Nephron (organoid): ENCODE measurements around the gene ZWILCH.
"Not testable (repeated sequence)": the region's sequence is repeated elsewhere in the genome, so short reads cannot be mapped to it uniquely, and the experiment has no call there.

Source experiments
- H3K27ac Mint-ChIP-seq, 3 experiments: 2 replicates each; pipeline ENCODE4 v1.8.0; 2020; ENCODE audit warnings: mixed read lengths in 3 of 3, mild to moderate bottlenecking in 2 of 3, moderate library complexity in 1 of 3
- H3K27me3 Mint-ChIP-seq: 2 replicates; pipeline ENCODE4 v1.8.0; 2021; ENCODE audit warnings: low read depth, mild to moderate bottlenecking, moderate library complexity, mixed read lengths
- H3K36me3 Mint-ChIP-seq: 2 replicates; pipeline ENCODE4 v1.8.0; 2020; ENCODE audit warnings: low read depth, mixed read lengths
- H3K4me1 Mint-ChIP-seq: 2 replicates; pipeline ENCODE4 v1.8.0; 2020; ENCODE audit warnings: mixed read lengths
- H3K4me3 Mint-ChIP-seq, 3 experiments: 2 replicates each; pipeline ENCODE4 v1.8.0; 2020; ENCODE audit warnings: mild to moderate bottlenecking in 3 of 3, mixed read lengths in 3 of 3, moderate library complexity in 2 of 3
- H3K9me3 Mint-ChIP-seq: 2 replicates; pipeline ENCODE4 v1.8.0; 2020; ENCODE audit warnings: mixed read lengths
- TF ChIP-seq, protein P1 (sequence below), 3 experiments: fragments of 200-600 bp; sonication (generic); IDR thresholded peaks; one replicate each; pipeline ENCODE4 v1.5.0; 2021; ENCODE audit warnings: antibody characterized with exemption in 3 of 3; ENCODE audit not compliant: unreplicated experiment in 3 of 3

Gene ZWILCH

GRCh38 chr15:66587749-66588148 is 82.6 kb downstream of the ZWILCH start:
- no peaks in the 10 kb centered on the region for H3K36me3 Mint-ChIP-seq
- TF ChIP-seq, protein P1, sequence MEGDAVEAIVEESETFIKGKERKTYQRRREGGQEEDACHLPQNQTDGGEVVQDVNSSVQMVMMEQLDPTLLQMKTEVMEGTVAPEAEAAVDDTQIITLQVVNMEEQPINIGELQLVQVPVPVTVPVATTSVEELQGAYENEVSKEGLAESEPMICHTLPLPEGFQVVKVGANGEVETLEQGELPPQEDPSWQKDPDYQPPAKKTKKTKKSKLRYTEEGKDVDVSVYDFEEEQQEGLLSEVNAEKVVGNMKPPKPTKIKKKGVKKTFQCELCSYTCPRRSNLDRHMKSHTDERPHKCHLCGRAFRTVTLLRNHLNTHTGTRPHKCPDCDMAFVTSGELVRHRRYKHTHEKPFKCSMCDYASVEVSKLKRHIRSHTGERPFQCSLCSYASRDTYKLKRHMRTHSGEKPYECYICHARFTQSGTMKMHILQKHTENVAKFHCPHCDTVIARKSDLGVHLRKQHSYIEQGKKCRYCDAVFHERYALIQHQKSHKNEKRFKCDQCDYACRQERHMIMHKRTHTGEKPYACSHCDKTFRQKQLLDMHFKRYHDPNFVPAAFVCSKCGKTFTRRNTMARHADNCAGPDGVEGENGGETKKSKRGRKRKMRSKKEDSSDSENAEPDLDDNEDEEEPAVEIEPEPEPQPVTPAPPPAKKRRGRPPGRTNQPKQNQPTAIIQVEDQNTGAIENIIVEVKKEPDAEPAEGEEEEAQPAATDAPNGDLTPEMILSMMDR (IDR thresholded peaks at IDR 0.05; ENCODE audit: unreplicated experiment in 3 of 3) = no peak
- H3K27ac Mint-ChIP-seq = no peak overlapping the region
- H3K9me3 Mint-ChIP-seq = no peaks in the 10 kb centered on the region
- H3K4me1 Mint-ChIP-seq = peaks cover 8% of the 10 kb centered on the region
- H3K4me3 Mint-ChIP-seq = no peak overlapping the region
- peaks cover 22% of the 10 kb centered on the region for H3K27me3 Mint-ChIP-seq

- Mint-ChIP-seq H3K4me3 (no peak overlapping the region), H3K36me3 (no peaks in the 10 kb centered on the region), H3K27ac (no peak overlapping the region), H3K9me3 (no peaks in the 10 kb centered on the region), H3K27me3 (peaks cover 27% of the 10 kb centered on the region), H3K4me1 (peaks cover 8% of the 10 kb centered on the region)
- TF ChIP-seq, protein P1 (IDR thresholded peaks at IDR 0.05; ENCODE audit: unreplicated experiment in 3 of 3) = no peak
Measured at GRCh38 chr15:66588537-66588936, 83.4 kb downstream of the ZWILCH start.

GRCh38 chr15:66588971-66589370 is 83.8 kb downstream of the ZWILCH start:
- Mint-ChIP-seq H3K36me3 (no peaks in the 10 kb centered on the region), H3K4me3 (no peak overlapping the region), H3K4me1 (peaks cover 8% of the 10 kb centered on the region), H3K27ac (no peak overlapping the region), H3K9me3 (no peaks in the 10 kb centered on the region), H3K27me3 (peaks cover 27% of the 10 kb centered on the region)
- TF ChIP-seq, protein P1 (IDR thresholded peaks at IDR 0.05; ENCODE audit: unreplicated experiment in 3 of 3) = no peak

DNA sequence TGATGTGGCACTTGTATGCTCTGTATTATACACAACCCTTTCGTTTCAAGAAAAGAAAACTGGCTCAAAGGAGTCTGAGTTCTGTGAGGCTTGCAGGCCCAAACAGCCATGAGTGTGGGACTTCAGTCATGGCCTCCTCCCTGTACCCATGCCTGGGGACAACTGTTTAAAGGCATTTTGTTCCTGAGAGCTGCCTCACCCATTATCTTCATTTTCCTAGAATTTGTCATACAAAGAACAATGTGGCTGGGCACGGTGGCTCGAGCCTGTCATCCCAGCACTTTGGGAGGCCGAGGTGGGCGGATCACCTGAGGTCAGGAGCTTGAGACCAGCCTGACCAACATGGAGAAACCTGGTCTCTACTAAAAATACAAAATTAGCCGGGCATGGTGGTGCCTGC is 84.3 kb downstream of the ZWILCH start:
- not testable (repeated sequence) for H3K4me1 Mint-ChIP-seq, H3K4me3 Mint-ChIP-seq, H3K36me3 Mint-ChIP-seq, H3K9me3 Mint-ChIP-seq, H3K27ac Mint-ChIP-seq
- peaks cover 24% of the 10 kb centered on the region for H3K27me3 Mint-ChIP-seq

GRCh38 chr15:66590435-66590834 is 85.3 kb downstream of the ZWILCH start:
- H3K4me1 Mint-ChIP-seq = peaks cover 8% of the 10 kb centered on the region
- peaks cover 23% of the 10 kb centered on the region for H3K27me3 Mint-ChIP-seq
- no peaks in the 10 kb centered on the region for H3K36me3 Mint-ChIP-seq
- no peaks in the 10 kb centered on the region for H3K9me3 Mint-ChIP-seq
- H3K4me3 Mint-ChIP-seq = no peak overlapping the region
- H3K27ac Mint-ChIP-seq = no peak overlapping the region
- TF ChIP-seq, protein P1 (IDR thresholded peaks at IDR 0.05; ENCODE audit: unreplicated experiment in 3 of 3) = no peak

- Mint-ChIP-seq H3K27ac (no peak overlapping the region), H3K4me3 (no peak overlapping the region), H3K27me3 (peaks cover 18% of the 10 kb centered on the region), H3K9me3 (no peaks in the 10 kb centered on the region), H3K4me1 (peaks cover under 1% of the 10 kb centered on the region), H3K36me3 (no peaks in the 10 kb centered on the region)
- TF ChIP-seq, protein P1 (IDR thresholded peaks at IDR 0.05; ENCODE audit: unreplicated experiment in 3 of 3) = no peak
Measured at GRCh38 chr15:66591322-66591862, 86.3 kb downstream of the ZWILCH start.
